GM13976 (cell line): Measurements from ENCODE around the gene DOLPP1.

Experiments used
- DNase-seq: peaks from one replicate; pipeline ENCODE4 v3.0.0; 2012; ENCODE audit warnings: low spot score
- in situ Hi-C: fragments of 300-500 bp; cut with MboI; formaldehyde crosslinking; loops from one replicate; pipeline ENCODE4 v1.12.0; 2022; ENCODE audit warnings: low sequenced_read_pairs, mixed read lengths, inconsistent platforms; ENCODE audit not compliant: unreplicated experiment
- TF ChIP-seq, protein P1 (sequence below): IDR thresholded peaks from 2 replicates; pipeline ENCODE4 v1.5.1; 2012; ENCODE audit warnings: borderline replicate concordance, mild to moderate bottlenecking; ENCODE audit not compliant: insufficient read depth; ENCODE audit errors: extremely low read depth, missing control alignments, control extremely low read depth

The DOLPP1 gene

DNA sequence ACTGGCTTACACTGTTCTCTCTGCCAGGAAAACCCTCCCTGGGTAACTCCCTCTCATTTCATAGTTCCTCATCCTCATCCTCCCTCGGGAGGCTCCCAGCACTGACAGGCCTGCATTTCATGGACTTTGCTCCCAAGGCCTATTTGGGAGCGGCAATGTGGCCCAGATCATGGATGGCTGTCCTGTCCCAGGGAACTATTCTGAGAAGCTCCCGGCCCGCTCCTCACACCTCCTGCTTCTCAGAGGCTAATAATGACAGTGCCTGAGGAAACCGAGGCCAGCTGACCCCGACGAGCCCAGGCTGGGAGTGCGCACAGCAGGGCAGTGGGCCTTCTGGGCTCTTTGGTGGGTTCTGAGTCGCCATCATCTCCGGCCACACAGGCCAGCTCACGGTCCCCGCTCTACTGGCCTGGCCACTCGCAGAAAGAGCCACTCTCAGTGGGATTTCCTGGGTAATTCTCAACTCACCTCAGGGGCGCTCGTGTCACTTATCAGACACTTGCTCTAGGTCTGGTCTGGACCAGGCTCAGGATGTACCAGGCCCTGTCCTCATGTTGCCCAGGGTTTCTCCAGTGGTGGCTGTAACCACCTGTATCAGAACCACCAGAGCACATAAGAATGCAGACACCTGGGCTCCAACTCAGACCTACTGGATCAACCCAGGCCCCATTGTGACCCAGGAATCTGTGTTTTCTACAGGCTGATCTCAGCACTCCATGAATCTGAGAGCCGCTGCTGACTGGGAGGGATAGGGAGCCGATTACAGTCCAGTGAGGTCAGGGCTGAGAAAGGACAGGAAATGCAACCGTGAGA is 2.0 kb upstream of the DOLPP1 start:
- TF ChIP-seq, protein P1, sequence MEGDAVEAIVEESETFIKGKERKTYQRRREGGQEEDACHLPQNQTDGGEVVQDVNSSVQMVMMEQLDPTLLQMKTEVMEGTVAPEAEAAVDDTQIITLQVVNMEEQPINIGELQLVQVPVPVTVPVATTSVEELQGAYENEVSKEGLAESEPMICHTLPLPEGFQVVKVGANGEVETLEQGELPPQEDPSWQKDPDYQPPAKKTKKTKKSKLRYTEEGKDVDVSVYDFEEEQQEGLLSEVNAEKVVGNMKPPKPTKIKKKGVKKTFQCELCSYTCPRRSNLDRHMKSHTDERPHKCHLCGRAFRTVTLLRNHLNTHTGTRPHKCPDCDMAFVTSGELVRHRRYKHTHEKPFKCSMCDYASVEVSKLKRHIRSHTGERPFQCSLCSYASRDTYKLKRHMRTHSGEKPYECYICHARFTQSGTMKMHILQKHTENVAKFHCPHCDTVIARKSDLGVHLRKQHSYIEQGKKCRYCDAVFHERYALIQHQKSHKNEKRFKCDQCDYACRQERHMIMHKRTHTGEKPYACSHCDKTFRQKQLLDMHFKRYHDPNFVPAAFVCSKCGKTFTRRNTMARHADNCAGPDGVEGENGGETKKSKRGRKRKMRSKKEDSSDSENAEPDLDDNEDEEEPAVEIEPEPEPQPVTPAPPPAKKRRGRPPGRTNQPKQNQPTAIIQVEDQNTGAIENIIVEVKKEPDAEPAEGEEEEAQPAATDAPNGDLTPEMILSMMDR: no peak
- in situ Hi-C loops: no loop called here
- no peak for DNase-seq

DNA sequence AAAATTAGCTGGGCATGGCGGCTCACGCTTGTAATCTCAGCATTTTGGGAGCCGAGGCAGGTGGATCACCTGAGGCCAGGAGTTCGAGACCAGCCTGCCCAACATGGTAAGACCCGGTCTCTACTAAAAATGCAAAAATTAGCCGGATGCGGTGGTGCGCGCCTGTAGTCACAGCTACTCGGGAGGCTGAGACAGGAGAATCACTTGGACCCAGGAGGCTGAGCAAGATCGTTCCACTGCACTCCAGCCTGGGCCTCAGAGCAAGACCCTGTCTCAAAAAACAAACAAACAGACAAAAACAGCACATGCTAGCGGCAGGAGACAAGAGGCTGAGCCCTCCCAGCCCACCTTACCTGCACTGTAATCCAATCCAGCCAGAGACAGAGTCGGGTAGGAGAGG is 1.1 kb upstream of the DOLPP1 start:
- no peak for DNase-seq
- TF ChIP-seq, protein P1: no peak
- in situ Hi-C loops: no loop called here

DNA sequence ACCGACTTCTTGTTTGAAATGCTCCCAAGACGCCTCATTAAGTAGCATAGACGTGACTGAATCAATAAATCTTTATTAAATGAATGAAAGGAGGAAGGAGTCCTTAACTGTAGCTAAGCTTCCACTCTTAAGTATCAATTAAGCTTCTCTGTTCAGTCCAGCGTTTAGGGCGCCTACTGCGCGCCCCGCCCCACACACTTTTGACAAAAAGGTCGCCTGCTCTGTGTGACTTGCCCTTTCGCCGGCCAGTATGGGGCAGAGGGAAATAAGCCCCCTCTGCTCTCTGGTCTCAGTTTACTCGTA is 662 bp upstream of the DOLPP1 start:
- TF ChIP-seq, protein P1: no peak
- no peak for DNase-seq
- in situ Hi-C loops: no loop called here

DNA sequence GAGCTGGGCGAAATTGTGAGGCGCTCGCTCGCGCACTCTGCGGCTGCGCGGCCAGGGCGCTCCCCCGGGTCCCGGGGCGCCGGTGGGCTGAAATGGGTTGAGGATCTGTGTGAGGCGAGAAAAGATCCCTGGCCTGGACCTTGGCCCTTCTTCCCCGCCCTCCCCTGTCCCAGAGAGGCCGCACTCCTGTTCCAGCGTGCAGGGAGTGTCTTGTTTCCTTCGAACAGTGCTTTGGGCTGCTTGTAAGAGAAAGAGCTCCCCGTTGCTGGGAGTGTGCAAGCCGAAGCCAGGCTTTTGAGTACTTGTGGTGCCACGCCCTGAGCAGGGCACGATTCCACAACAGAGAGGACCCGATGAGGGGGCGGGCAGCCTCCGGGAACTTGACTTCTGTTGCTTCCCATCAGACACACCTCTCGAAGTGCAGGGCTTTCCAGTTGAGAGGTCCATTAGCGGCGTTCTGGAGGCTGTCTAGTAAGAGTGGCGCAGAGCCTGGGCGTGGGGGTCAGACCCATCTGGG is 535 bp downstream of the DOLPP1 start:
- DNase-seq: peak; percentile 96
- TF ChIP-seq, protein P1: no peak
- in situ Hi-C loops: no loop called here

DNA sequence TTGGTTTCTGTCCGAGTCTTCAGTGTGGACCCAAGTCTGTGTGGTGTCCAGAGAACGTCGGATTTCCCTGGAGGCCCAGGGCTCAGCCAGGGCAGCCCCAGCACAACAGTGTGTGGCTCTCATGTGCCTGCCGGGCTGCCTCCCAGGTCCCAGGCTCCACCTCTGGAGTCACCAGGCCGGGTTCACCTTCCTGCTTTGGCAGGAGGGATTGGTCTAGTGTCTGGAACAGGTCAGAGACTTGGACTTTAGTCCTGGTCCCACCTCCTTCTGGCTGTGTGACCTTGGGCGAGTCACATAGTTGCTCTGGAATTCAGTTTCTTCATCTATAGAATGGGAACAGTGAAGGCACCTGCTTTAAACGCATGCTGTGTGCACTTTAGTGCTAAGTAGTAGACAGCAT is 3.2 kb downstream of the DOLPP1 start:
- TF ChIP-seq, protein P1: no peak
- in situ Hi-C loops: no loop called here
- DNase-seq: no peak

DNA sequence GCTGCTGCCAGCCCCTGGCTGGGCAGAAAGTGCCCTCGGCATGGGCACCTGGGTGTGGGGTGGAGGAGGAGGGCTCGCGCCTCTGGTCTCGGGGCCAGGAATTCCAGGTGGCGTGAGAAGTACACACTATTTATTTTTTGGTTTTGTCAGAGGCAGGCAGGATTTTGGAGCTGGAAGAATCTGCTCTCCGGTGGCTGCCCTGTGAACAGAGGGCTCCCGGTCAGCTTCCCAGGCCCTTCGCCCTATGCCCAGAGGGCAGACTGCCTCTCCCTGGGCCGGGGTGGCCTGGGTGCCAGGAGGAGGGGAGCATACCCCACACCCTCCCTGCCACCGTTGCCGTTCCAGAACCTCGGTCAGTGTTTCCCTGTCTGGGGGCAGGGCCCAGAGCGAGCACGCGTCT is 8.3 kb downstream of the DOLPP1 start:
- DNase-seq: no peak
- in situ Hi-C loops: no loop called here
- TF ChIP-seq, protein P1: no peak
